HG02970 (cell line): ENCODE data around the gene CNGA3.
"Not testable (repeated sequence)": the region's sequence is repeated elsewhere in the genome, so short reads cannot be mapped to it uniquely, and the experiment has no call there.

Experiments
- ATAC-seq: cut with Tn5 transposase; IDR thresholded peaks from one replicate; pipeline ENCODE4 v1.9.1; 2021; ENCODE audit warnings: mild to moderate bottlenecking, moderate library complexity, moderate number of reproducible peaks; ENCODE audit not compliant: unreplicated experiment, low FRiP score

The CNGA3 gene

DNA sequence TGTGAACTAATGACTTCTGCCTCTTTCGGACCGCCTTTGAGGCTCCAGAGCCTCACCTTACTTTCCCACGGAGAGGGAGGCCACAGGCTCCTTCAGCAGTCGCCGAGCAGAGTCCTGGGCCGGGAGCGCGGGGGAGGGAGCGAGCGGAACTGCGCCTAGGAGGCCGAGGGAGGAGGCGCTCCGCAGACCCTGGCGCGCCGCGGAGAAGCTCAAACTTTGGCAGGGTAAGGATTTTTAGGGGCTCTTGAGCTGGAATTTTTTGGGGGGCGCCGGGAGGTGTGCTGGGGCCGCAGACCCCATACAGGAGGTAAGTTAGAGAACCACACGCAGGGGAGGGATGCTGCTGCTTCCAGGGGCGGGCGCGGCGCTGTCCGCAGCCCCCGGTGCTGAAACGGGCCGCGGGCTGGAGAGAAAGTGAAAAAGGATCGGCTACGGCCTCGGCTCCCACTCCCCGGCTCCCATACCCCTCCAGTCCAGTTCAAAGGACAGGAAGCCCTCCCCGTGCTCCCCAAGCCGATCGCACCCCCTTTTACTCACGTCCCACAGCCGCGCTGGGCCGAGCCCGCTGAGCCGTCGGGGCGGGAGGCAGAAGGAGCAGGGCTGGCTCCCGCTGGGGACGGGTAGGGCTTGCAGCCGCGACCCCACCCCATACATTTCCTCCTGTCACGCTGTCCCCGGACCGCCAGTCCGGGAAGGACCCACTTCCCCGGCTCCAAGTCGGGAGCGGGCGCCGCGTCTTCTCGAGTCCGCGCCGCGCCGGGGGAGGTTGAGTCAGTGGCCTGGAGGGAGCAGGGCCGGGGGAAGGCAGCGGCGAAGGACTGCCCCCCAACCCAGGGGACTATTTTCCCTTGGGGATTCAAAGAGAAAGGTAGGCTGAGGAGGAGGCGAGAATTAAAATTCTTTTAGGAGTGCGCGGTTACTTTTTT, at the start of gene CNGA3:
CNGA3 (plus strand) TSS at position 146 of the 926 bp plus-strand sequence. CDS start 23,520 bp downstream, outside the sequence.
- ATAC-seq: no peak

DNA sequence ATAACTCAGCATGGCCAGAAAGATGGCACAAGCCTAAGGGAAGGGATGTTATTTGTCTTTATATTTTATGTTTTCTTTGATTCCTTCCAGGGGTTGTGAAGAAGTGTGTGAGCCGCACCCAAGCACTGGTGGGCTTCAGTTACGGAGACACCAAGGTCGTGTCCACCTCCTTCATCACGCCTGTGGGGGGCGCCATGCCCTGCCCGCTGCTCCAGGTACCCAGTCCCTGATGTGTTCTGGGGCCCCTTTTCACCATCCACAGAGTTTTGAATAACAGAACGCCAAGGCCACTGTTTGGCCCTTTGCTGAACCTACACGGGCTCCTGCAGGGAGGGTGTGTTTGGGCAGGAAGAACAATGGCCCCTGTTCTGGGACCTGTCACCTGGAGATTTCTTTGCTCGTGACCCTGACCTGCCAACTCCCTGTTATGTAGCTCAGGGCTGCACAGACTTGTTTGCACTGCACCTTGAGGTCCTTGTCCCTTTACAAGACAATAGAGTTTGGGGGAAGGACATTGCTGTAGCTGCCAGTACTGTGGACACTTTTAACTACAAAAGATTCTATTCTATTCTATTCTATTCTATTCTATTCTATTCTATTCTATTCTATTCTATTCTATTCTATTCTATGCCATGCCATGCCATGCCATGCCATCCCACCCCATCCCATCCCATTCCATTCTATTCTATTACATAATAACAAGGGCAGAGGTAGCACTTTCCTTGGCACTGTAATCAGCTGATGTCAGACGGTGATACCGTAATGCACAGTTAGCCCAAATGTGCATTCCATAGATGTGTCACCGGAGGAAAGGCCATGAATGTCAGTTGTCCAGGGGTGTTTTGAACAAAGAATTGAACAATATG, 48.2 kb upstream of the CNGA3 start:
- ATAC-seq: no peak

DNA sequence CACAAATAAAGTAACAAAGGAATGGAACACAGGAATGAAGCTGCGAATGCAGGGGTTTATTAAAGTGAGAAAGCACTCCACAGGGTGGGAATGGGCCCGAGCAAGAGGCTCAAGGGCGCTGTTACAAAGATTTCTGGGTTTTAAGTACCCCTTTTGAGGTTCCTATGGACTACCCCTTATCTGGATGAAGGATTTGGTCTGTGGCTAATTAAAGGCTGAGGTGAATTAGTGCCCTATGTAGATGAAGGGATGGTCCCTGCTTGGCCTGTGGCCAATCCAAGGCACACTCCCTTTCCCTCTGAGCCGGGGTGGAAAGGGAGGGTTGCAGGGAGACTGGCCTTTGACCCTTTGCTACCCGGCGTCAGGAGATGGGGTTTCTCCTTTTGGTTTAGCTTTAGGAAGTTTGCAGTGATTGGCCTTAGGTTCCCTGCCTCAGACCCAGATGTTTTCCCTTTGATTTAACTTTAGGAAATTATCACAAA, 47.5 kb upstream of the CNGA3 start:
- no peak for ATAC-seq

- ATAC-seq: no peak
Measured at GRCh38 chr2:98299211-98299905, 46.9 kb upstream of the CNGA3 start.

DNA sequence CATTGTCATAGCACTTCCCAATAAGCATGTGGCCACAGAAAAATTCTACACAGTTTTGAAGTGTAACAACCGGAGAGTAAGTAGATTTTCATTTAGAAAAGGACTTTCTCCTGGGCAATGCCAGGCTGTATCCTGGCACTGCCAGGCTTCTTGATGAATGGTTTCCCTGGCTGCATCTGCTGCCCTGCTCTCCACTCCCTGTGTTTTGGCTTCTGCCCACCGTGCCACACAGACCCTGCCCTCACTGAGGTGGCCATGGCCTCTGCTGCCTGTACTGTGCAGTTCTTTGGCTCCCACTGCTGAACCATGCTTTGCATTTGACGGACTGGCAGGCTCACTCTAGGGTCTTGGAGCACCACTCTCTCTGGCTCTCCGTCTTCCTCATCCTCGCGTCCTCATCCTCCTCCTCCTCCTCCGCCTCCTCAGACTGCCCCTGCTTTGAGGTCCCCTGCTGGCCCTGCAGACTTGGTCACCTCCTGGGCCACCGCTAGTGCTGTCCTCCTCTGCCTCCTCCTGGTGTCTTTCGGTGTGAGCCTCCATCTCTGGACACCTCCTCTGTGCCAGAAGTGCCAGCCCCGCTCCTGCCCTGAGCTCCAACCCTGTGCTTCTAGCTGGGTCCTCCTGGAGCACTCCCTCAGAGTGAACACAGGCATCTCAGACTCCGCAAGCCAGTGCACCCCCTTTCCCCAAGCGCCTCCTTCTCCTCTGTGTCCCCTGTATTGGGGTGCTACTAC, 45.9 kb upstream of the CNGA3 start:
- no peak for ATAC-seq

DNA sequence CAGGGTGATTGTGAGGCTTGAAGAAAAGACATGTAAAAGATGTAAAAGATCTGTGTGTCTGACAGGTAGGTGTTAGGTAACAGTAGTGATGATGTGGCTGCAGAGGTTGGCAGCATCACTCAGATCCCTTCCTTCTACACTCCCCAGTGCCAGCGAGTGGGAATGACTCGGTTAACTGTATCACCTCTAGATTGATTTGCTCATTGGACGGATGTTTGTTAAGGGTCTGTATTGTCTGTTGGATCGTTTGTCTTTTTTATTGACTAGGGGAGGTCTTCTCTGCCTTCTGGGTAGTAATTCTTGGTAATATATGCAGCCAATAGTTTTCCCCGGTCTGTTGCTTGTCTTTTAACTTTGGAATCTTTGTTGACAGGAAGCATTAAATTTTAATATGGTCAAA, 44.8 kb upstream of the CNGA3 start:
- no peak for ATAC-seq

DNA sequence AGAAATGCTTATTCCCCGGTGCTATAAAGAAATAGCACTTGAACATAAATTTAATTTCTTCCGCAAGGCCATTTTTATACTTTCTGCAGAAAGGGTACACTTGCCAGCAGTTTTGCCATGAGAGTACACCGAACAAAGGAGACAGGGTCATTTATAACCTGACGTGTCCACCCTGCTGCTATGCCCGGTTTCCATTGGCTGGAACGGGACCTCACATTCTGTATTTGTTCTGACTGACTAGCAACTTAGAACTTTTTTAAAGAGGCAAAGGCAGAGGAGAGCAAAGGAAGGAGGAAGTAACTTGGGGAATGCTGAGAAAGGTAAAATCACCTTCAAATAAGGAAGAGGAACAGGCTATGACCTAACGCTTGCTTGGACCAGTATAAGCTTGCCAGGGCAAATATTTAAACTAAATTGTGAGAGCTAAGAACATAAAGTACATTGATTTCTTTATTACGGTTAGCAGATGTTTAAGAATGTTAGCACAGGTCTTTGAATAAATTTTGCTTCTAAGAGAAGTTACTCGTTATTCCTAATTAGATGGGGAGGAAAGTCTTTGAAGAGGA, 39.0 kb upstream of the CNGA3 start:
- ATAC-seq: not testable (repeated sequence)

- no peak for ATAC-seq
Measured at GRCh38 chr2:98308068-98308467, 38.2 kb upstream of the CNGA3 start.

GRCh38 chr2:98308532-98308931, 37.7 kb upstream of the CNGA3 start:
- no peak for ATAC-seq

DNA sequence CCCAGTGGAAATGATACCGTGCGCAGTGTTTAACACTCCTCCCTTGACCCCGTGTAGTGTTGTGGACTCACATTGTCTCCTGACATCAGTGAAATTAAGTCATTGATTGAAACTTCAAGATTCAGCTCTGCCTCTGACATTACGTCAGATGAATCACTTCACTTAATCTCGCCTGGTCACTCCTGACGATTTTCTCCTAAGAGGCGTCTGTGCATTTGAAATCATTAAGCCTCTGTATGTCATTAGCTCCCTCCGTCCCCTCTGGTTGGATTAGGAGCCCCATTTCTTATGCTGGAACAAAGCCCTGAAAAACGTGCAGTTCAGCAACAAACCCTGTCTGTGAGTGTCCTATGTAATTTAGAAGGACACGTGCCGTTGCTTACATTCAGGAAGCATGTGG, 36.7 kb upstream of the CNGA3 start:
- no peak for ATAC-seq

- ATAC-seq: no peak
Measured at GRCh38 chr2:98310010-98310409, 36.2 kb upstream of the CNGA3 start.

- no peak for ATAC-seq
Measured at GRCh38 chr2:98311090-98311489, 35.2 kb upstream of the CNGA3 start.

DNA sequence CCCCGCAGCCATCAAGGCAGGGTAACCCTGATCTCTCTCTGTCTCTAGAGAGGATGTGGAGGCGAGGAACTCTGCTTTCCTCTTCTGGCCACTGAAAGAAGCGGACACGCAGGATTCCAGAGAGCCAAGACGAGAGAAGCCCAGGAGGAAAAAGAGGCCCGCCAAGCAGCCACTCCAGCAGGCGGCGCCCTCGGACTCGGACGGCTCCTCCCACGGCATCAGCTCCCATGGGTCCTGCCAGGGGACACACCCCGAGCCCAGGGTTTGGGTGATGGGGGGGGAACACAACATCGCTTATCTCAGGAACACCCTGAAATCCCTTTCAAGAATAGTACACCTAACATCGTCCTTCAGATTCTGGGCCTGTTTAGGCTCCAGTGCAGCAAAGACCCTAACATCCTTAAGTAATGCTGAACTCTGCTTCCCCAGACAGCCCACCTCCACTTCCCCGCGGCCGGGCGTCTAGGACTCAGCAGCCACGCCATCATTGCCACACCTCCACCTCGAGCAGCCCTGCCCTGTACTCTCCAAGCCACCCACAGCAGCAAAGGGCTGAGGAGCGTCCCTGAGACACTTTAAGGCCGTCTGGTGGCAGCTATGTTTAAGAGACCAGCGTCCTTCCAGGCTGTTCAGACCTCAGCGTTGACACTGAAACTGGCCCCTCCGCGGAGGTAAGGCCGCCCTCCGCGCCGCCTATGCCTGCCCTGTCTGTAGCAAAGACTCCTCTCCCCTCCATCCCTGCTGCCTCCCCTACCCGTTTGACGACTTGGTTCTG, 34.3 kb upstream of the CNGA3 start:
- ATAC-seq: no peak

GRCh38 chr2:98313492-98314250, 32.6 kb upstream of the CNGA3 start:
- ATAC-seq: no peak

DNA sequence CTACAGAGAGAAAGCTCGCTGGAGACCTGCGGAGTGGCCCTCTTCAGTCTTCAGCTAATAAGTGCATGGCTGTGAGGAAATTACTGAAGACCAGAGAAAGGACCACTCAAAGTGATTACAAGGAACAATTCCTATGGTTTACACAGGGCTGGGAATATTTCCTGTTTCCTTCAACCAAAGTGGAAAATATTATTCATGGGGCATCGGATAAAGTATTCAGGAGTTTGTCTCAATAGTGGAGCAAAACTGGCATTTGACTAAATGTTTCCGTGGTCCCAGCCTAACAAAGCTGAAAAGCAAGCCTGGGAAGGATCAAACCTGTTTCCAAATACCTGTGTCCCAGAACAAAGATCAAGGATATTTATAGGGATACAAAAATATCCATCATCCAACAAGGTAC, 32.0 kb upstream of the CNGA3 start:
- no peak for ATAC-seq

DNA sequence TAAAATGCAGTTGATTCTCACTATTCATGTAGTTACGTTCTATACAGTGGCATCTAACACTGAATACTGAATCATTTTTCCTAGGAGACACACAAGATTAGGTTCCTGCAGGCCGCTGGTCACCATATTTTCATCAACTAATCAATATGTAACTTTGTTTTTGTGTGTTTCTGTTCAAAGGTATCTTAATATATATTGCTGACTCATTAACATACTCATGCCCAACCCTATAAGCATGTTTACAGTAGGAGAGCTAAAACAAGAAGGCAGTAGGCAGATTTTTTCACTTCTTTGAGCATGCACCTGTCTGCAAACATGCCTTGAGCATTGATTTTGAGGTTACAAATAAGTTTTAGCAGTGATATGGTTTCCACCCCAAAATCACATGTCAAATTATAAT, 30.3 kb upstream of the CNGA3 start:
- ATAC-seq: no peak

- ATAC-seq: no peak
Measured at GRCh38 chr2:98317214-98317613, 29.0 kb upstream of the CNGA3 start.

GRCh38 chr2:98320171-98320570, 26.1 kb upstream of the CNGA3 start:
- ATAC-seq: not testable (repeated sequence)
